ENCODE results near the gene COX11. TPM values are rescaled to one million over a fixed set of nuclear protein-coding genes. Genes with fewer than 3 reads are reported as not detected.

Gene COX11
- total and polyA plus RNA-seq, 2 of the 13 experiments (the other 11 are each of a cell fraction or from before 2014, with no cell fraction given), result 103 to 203 TPM

DNA sequence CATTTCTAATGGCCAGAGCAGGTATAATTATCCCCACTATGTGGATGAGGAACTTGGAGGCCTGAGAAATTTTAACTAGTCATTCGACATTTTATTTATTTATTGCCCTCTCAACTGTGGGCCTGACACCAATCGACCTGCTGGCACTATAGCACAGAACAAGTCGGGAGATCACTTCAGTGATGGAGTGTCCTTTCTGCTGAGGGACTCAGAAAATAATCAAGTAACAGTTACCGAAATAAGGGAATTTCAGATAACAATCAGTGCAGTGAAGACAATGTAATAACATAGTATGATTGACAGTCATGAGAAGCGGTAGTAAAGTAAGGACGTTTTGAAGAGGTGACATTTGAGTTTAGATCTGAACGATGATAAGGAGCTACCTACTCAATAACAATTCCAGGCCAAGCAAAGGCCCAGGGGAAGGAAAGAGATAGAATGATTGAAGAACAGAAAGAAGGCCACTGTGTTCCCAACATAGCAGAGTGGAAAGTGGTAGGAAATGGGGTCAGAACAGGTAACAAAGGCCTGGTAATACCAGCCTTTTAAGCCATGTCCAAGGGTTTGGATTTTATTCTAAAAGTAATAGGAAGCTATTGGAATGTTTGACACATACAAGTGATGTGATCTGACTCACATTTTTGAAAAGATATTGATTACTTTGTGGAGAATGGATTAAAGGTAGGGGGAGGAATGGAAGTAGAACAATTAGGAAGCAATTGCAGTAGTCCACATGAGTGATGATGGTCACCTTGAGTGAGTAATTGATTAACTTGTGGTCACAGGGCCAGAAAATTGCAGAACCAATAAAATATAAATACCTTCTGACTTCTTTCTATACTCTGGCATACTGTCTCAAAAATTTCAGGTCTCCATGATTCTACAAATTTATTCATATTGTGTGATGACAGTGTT lies 1.5 kb upstream of the COX11 start (continued):
- TF ChIP-seq, protein P1, sequence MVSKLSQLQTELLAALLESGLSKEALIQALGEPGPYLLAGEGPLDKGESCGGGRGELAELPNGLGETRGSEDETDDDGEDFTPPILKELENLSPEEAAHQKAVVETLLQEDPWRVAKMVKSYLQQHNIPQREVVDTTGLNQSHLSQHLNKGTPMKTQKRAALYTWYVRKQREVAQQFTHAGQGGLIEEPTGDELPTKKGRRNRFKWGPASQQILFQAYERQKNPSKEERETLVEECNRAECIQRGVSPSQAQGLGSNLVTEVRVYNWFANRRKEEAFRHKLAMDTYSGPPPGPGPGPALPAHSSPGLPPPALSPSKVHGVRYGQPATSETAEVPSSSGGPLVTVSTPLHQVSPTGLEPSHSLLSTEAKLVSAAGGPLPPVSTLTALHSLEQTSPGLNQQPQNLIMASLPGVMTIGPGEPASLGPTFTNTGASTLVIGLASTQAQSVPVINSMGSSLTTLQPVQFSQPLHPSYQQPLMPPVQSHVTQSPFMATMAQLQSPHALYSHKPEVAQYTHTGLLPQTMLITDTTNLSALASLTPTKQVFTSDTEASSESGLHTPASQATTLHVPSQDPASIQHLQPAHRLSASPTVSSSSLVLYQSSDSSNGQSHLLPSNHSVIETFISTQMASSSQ (IDR thresholded peaks at IDR 0.05; ENCODE audit: low read depth), result peak; percentile 83
- TF ChIP-seq, protein P1 (CRISPR knock-in tag; IDR thresholded peaks at IDR 0.05; ENCODE audit: borderline replicate concordance), result peak; percentile 33; the same call in 1 of the 2 replicates
- TF ChIP-seq, protein P2, sequence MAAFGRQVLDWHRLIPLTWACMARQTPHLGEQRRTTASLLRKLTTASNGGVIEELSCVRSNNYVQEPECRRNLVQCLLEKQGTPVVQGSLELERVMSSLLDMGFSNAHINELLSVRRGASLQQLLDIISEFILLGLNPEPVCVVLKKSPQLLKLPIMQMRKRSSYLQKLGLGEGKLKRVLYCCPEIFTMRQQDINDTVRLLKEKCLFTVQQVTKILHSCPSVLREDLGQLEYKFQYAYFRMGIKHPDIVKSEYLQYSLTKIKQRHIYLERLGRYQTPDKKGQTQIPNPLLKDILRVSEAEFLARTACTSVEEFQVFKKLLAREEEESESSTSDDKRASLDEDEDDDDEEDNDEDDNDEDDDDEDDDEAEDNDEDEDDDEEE (CRISPR knock-in tag; IDR thresholded peaks at IDR 0.05), result 0 out of 2 replicates have a peak, but pooled peaks have one; percentile 27
- TF ChIP-seq, protein P3, sequence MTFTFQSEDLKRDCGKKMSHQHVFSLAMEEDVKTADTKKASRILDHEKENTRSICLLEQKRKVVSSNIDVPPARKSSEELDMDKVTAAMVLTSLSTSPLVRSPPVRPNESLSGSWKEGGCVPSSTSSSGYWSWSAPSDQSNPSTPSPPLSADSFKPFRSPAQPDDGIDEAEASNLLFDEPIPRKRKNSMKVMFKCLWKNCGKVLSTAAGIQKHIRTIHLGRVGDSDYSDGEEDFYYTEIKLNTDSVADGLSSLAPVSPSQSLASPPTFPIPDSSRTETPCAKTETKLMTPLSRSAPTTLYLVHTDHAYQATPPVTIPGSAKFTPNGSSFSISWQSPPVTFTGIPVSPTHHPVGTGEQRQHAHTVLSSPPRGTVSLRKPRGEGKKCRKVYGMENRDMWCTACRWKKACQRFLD (CRISPR knock-in tag; IDR thresholded peaks at IDR 0.05; ENCODE audit: borderline replicate concordance), result no peak
- TF ChIP-seq, protein P4, sequence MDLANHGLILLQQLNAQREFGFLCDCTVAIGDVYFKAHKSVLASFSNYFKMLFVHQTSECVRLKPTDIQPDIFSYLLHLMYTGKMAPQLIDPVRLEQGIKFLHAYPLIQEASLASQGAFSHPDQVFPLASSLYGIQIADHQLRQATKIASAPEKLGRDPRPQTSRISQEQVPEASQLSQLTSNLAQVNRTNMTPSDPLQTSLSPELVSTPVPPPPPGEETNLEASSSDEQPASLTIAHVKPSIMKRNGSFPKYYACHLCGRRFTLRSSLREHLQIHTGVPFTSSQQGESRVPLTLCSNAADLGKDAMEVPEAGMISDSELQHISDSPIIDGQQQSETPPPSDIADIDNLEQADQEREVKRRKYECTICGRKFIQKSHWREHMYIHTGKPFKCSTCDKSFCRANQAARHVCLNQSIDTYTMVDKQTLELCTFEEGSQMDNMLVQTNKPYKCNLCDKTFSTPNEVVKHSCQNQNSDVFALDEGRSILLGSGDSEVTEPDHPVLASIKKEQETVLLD (CRISPR knock-in tag; IDR thresholded peaks at IDR 0.05; ENCODE audit: low read depth), result no peak
- TF ChIP-seq ZNF33A (CRISPR knock-in tag; IDR thresholded peaks at IDR 0.05; ENCODE audit: borderline replicate concordance) (no peak; the same call in 1 of the 2 replicates), SMAD3 (CRISPR knock-in tag; IDR thresholded peaks at IDR 0.05) (0 out of 2 replicates have a peak, but pooled peaks have one; percentile 3), AHR (CRISPR knock-in tag; IDR thresholded peaks at IDR 0.05) (no peak), BCL6 (CRISPR knock-in tag; IDR thresholded peaks at IDR 0.05) (no peak), ZNF101 (CRISPR knock-in tag; IDR thresholded peaks at IDR 0.05; ENCODE audit: borderline replicate concordance, low read depth) (no peak), ZSCAN29 (CRISPR knock-in tag; conservative IDR thresholded peaks at IDR 0.05) (no peak), NFE2L1 (CRISPR knock-in tag; IDR thresholded peaks at IDR 0.05; ENCODE audit: borderline replicate concordance) (no peak), ZNF572 (CRISPR knock-in tag; IDR thresholded peaks at IDR 0.05) (no peak)
- TF ChIP-seq, protein P5, sequence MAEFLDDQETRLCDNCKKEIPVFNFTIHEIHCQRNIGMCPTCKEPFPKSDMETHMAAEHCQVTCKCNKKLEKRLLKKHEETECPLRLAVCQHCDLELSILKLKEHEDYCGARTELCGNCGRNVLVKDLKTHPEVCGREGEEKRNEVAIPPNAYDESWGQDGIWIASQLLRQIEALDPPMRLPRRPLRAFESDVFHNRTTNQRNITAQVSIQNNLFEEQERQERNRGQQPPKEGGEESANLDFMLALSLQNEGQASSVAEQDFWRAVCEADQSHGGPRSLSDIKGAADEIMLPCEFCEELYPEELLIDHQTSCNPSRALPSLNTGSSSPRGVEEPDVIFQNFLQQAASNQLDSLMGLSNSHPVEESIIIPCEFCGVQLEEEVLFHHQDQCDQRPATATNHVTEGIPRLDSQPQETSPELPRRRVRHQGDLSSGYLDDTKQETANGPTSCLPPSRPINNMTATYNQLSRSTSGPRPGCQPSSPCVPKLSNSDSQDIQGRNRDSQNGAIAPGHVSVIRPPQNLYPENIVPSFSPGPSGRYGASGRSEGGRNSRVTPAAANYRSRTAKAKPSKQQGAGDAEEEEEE (CRISPR knock-in tag; IDR thresholded peaks at IDR 0.05; ENCODE audit: borderline replicate concordance), result no peak
- TF ChIP-seq, protein P6, sequence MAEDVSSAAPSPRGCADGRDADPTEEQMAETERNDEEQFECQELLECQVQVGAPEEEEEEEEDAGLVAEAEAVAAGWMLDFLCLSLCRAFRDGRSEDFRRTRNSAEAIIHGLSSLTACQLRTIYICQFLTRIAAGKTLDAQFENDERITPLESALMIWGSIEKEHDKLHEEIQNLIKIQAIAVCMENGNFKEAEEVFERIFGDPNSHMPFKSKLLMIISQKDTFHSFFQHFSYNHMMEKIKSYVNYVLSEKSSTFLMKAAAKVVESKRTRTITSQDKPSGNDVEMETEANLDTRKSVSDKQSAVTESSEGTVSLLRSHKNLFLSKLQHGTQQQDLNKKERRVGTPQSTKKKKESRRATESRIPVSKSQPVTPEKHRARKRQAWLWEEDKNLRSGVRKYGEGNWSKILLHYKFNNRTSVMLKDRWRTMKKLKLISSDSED (CRISPR knock-in tag; IDR thresholded peaks at IDR 0.05), result no peak
